DLD1 (cell line): ENCODE measurements around the gene PRKACA.

Experiments
- in situ Hi-C: cut with HindIII; loops from 2 replicates; pipeline ENCODE4 v1.10.0; 2017; ENCODE audit warnings: low sequenced_read_pairs

PRKACA gene

DNA sequence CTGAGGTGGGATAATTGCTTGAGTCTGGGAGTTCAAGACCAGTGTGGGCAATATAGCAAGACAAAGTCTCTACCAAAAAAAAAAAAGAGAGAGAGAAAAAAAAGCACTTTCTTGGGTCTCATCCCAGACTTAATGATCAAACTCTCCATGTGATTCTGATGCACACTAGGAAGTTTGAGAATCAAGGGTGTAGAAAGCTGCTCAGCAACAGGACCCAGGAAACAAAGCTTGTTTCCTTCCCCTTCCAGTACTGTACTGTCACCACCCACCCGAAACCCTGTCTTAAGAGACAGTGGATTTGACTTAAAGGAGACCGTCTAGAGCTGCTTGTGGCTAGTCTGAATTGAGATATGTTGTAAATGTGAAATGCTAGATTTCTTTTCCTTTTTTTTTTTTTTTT is 39.2 kb downstream of the PRKACA start:
- in situ Hi-C loops, result loop anchor here (25.0 kb wide), 1 partner anchor 191 kb away; the partner anchor contains the start of gene NANOS3

DNA sequence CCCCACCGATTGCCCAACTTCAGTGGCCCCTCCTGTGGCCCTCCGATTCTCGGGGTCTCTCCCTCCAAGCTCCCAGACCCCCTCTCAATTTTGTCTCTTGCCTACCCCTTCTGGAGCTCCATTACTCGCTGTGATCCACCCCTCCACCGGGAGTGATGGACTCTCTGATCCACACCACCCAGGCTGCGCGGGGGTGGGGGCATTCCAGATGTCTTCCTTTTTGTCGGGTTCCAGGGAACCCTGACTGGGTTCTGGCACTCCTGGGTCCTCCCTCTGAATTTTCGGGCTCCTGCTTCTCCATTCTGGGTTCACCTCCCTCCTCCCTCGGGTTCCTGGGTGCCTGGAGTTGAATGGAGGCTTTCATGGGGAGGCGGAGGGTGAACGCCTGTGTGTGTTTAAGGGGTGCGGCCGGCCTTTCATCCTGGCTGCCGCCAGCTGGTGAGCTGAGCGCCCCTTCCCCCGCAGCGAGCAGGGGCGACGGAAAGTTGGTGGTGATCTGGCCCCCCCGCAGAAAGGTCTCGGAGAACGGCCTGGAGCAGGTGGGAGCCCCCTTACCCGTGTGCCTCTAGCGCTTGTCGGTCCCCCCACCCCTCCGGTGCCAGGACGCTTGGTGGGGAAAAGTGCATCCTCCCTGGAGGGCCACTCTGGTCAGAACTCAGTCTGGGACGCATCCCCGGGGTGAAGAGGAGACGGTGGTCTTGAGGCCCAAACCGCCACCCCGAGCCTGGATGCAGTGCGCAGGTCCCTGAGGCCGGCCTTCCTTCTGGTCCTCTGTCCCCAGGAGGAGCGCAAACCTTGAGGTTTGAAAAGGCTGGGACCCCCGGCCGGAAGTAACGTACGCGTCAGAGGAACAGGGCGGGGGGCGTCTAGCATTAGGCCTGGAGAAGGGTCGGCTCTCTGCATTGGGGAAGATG is 43.4 kb downstream of the PRKACA start:
- in situ Hi-C loops, result no loop called here

DNA sequence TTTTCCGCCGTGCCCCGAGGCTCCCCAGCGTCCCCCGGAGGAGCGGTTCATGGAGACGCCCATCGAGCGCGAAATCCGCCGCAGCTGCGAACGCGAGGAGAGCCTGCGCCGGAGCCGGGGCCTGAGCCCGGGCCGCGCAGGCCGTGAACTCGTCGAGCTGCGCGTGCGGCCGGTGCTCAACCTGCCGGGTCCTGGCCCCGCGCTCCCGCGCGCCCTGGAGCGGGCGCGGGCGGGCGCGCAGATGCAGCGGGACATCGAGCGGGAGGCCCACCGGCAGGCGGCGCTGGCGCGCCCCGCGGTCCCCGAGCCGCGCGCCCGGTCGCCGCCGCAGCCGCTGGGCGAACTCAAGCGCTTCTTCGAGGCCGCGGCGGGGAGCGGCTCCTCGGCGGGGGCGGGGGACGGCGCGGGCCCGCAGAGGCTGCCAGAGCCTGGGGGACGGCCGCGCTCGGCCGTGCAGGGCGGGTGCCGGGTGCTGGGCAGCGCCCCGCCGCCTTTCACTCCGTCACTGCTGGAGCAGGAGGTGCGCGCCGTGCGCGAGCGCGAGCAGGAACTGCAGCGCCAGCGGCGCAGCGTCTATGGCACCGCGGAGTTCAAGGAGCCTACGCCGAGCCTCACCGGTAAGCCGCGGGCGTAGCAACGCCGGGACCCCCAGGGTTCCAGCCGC is 44.2 kb downstream of the PRKACA start:
- in situ Hi-C loops, result no loop called here

DNA sequence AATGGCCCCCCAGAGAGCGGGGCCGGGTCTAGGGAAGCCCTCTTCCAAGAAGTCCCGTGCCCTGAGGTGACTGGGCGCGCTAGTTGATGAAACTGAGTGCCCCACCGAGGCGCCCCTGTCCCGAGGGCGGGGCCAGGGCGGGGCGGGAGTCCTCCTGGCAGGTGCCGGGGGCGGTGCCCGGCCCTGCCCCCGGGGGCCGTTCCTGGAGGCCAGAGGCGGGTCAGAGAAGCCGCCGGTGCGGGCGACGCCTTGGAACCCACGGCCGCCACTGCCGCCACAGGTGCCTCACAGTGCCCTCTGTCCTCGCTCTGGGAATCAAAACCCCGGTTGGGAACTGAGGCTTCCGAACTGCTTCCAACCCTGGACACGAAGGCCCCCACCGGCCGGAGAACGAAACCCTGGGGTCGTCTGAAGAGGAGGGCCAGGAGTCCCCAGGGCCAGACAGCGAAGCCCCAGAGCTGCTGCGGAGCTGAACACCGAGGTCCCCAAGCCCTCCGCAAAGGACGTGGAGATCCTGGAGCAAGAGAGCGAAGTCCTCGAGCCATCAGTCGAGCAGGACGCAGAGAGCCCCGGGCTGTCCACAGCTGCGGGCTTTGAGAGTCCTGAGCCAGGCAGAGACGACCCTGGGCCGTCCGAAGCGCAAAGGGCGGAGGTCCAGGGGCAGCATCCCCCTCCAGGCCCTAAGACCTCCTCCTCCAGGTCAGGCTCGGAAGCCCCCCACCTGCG is 44.9 kb downstream of the PRKACA start, which contains the start of gene MISP3:
Gene MISP3 (plus strand): TSS at position 252 of the 726 bp plus-strand sequence. CDS start 524 bp downstream, outside the sequence.
- in situ Hi-C loops, result no loop called here

DNA sequence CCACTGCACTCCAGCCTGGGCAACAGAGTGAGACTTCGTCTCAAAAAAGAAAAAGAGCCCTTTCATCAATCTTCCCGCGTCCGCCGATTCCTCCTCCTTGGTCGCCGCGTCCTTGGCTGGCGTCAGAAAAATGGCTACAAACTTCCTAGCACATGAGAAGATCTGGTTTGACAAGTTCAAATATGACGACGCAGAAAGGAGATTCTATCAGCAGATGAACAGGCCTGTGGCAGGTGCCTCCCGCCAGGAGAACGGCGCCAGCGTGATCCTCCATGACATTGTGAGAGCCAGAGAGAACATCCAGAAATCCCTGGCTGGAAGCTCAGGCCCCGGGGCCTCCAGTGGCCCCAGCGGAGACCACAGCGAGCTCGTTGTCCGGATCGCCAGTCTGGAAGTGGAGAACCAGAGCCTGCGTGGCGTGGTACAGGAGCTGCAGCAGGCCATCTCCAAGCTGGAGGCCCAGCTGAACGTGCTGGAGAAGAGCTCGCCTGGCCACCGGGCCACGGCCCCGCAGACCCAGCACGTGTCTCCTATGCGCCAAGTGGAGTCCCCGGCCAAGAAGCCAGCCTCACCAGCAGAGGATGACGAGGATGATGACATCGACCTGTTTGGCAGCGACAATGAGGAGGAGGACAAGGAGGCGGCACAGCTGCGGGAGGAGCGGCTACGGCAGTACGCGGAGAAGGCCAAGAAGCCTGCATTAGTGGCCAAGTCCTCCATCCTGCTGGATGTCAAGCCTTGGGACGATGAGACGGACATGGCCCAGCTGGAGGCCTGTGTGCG is 47.1 kb downstream of the PRKACA start:
- in situ Hi-C loops, result no loop called here

DNA sequence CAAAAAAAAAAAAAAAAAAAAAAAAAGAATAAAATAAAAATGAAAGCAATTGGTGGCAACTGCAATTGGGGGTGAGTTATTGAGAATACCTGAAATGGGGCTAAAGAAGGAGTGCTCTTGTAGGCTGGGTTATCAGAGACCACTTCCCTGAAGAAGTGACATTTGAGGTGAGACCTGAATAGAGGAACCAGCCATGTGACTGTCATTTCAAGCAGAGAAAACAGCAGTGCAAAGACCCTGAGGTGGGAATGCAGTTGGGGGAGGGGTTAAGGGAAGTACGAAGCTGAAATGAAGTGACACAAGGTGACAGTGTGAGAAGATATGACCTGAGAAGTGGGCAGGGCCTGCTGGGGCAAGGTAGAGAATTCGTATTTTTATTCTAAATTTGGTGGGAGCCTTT is 51.4 kb downstream of the PRKACA start:
- in situ Hi-C loops, result no loop called here

DNA sequence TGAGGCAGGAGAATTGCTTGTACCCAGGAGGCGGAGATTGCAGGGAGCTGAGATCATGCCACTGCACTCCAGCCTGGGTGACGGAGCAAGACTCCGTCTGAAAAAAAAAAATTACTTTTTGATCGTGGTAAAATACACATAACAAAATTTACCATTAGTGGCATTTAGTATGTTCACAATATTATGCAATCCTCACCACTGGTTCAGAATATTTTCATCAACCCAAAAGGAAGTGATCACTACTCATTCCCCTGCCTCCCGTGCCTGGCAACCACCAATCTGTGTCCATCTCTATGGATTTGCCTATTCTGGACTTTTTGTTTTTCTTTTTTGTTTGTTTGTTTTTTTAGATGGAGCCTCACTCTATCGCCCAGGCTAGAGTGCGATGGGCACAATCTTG is 54.5 kb downstream of the PRKACA start:
- in situ Hi-C loops, result no loop called here

DNA sequence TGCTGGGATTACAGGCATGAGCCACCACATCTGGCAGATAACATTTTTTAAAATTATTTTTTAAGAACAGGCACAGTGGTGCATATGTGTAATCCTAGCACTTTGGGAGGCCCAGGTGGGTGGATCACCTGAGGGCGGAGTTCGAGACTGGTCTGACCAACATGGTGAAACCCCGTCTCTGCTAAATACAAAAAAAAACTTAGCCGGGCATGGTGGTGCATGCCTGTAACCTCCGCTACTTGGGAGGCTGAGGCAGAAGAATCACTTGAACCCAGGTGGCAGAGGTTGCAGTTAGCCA is 55.1 kb downstream of the PRKACA start:
- in situ Hi-C loops, result no loop called here

DNA sequence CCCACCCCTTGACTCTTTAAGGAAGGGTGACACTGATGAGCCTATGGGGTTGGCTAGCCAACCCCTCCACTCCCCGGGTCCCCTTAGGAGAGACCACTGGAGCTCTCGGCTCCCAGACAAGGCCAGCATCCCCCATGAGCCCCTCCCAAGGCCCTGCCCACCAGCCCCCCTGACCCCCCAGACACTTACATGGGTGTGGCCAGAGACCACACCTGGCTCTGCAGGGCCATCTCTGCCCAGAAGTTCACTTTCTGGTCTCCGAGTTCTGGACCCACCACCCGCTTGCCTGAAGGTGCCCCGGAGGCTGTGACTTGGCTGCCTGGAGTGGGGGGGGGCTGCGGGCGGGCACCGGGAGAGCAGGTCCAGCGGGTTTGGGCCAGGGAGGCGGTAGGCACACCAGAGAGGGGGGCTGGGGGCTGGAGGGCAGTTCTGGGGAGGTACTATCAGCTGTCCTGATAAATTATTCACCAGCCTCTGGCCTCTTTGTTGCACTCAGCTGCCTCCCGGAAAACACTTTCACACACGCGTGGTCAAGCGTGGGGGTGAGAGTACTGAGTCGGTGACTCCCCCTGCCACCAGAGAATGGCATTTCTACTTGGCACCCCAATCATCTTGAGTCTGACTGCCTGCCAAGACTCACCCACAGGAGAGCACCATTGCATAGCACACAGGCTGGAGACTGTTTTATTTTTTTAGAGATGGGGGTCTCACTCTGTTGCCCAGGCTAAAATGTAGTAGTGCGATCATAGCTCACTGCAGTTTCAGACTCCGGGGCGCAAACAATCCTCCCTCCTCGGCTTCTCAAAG is 55.6 kb downstream of the PRKACA start, which contains the start of gene PALM3:
Gene PALM3 (minus strand): TSS at position 326 of the 807 bp plus-strand sequence. CDS start 96 bp downstream, at position 230.
- in situ Hi-C loops, result no loop called here

DNA sequence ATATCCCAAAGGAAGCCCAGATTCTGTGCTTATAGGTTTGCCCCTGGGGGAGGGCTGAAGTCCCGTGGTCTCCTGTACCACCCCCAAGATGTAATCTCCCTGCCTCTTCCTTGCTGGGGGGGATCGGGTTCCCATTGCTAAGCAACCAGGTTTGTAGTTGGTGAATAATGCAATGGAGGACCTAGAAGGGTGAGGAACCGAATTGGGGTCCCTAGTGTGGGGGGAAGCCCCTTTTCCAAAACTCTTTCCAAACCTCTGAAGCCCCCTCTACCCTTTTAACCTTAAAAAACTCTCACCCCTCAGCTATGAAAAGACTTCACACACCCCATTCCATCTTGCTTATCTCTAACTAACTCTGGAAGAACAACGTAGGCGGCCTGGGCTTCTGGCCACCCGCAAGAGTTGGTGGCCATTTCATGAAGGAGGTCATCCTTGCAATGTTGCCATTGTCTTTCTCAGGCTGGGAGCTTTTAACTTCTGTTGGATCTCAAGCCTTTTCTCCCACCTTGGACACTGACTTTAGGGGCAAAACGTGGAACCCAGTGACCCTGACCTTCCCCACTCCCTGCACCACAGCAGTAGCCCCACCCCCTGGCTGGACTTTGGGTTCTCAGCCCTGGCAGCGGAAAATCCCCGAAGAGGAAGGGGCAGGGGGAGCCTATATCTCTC is 56.3 kb downstream of the PRKACA start:
- in situ Hi-C loops, result no loop called here

DNA sequence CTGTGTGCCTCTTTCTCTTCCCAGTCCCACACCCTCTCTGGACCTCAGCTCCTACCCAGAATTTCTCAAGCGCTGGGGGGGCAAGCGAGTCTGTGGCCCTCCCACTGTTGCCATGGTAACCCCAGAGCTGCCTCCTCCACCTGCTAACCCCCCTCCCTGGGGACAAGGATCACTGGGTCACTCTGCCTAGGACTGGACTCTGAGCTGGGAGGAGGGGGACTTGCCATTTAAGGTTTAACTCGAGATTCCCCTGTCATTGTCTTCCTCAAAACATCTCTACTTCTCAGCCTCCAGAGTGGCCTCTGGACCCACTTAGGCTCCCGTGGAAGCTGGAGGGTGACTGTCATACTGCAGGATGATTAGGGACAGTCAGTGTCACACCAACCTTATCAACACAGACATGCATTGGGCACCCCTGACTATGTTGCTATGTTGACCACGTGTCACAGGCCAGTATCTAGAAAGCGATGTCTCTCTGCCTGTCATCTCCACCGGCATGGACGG is 57.9 kb downstream of the PRKACA start:
- in situ Hi-C loops, result no loop called here

DNA sequence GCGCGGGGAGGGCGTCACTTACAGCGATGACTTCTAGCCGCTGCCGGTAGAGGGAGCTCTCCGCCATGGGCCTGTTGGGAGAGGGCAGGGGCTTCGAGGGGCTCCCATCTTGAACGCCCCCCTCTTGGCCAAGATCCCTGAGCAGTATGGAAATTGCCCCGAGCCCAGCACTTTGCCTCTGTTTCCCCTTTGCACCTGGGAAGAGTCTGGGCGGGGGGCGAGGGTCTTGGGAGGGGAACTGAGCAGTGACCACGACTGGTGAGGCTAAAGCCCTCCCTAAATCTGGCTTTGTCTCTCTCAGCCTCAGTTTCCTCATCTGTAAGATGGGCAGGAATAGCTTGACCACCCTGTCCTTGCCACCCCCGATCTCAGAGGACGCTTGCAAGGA is 58.5 kb downstream of the PRKACA start:
- in situ Hi-C loops, result no loop called here

DNA sequence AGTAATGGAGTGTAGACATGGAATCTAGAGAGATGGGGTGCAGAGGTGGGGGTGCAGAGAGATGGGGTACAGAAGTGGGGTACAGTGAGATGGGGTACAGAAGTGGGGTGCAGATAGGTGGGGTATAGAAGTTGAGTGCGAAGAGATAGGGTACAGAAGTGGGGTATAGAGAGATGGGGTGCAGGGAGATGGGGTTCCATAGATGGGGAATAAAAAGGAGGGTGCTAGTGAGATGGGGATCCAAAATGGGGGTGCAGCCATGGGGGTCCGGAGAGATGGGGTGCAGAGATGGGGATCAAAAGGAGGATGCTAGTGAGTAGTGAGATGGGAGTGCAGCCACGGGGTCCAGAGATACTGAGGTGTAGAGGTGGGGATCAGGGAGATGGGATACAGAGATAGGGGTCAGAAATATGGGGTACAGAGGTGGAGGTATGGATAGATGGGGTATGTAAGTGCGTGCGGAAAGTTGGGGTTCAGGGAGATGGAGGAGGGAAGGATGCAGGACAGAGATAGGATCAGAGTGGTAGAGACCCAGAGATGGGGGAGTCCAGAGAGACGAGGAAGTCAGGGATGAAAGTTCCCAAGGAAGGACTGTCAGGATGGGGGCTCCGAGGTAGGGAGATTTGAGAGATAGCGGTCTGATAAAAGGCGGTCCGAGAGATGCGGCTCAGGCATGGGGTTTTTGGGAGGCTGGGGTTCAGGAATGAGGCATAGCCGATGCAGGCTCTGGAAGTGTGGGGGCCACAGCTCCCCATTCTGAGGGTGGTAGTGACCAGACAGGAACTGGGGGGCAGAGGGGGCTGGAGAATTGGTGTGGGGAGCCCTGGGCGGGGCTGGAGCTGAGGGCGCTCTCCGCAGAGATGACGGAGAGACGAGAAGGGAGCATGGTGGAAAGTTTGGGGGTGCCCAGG is 59.1 kb downstream of the PRKACA start:
- in situ Hi-C loops, result no loop called here

DNA sequence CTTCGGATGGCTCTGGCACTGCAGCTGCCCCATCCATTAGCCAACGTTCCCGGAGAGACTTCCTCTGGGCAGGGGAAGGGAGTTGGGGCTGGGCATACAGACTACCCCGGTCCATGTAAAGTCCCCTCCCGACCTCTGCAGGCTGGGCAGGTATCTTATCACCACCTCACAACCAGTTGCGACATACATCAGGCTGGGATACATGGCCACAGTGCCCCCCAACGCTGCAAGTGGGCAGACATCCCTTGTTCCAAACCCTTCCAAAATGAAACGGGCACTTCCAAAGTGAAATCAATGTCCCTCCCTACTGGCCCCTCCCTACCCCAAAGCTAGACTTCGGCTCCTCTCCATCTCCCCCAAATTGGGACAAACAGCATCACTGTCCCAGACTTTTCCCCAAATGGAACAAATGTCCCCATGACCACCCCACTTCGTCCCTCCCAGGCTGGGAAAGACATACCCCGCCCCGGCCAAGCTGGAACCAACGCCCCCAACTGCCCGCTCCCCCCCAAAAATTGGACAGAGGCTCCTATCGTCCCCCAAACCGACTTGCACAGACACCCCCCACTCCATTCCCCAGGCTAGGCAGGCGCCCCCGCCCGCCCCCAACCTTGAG is 60.7 kb downstream of the PRKACA start:
- in situ Hi-C loops, result no loop called here

DNA sequence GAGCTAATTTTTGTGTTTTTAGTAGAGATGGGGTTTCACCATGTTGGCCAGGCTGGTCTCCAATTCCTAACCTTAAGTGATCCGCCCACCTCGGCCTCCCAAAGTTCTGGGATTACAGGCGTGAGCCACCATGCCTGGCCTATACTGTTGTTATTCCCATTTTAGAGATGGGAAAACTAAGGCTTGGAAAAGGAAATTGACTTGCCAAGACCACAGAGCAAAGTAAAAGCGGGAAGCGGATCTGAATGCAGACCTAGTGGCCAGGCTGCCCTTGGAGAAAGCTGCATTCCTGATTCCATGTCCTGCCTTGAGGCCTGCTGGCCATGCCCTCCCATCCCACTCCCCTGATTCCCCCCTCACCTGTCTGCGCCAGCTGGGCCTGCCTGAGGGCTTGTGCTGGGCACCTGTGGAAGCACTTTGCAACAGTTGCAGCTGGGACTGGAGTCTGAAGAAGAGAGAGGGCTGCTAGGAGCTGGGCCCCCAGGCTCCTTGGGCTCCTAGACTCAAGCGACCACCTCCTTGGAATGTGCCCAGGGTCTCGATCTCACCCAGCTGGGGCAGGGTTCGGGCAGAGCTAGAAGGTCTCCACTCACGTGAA is 61.4 kb downstream of the PRKACA start:
- in situ Hi-C loops, result no loop called here

DNA sequence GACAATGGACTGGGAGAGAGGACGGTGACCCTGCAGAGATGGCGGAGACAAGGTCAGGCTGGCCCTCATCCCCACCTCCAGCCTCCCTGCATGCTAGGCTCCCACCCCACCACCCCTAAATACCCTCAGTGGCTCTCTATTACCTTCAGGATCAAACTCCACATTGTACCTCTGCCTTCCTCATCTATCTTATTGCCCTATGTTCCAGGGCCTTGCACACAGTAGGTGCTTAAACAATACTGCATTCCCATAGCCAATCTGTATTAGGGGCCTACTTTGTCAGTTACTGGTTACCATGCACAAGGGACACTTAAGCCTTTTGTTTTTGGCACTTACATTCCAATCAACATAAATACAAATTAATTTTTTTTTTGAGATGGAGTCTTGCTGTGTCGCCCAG is 62.2 kb downstream of the PRKACA start:
- in situ Hi-C loops, result no loop called here

DNA sequence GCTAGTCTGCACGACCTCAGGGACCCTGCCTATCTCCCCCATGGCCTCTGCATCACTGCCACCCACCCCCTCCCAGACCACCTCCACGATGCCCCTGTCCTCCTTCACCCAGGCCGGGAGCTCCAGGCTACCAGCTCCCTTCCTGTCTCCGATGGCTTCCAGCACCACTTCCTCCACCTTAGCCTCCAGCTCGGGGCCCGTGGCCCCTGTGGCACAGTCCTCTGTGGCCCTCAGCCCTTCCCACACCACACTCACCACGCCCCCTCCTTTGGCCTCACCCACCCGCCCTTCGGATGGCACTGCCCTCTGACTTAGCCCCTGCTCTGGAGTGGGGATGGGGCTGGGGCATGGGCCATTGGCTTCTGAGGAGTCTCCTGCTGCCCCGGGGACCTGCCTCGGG is 62.8 kb downstream of the PRKACA start:
- in situ Hi-C loops, result no loop called here
